Activated CD8-positive, alpha-beta memory T cell treated with anti-CD3 and anti-CD28 coated beads, Interleukin-2, amount 50 U/mL, for 1 hour (primary cell): ENCODE results near the gene USP44.
"Not testable (repeated sequence)": the region's sequence is repeated elsewhere in the genome, so short reads cannot be mapped to it uniquely, and the experiment has no call there.

Source experiments
- DNase-seq: peaks from one replicate; pipeline ENCODE4 v3.0.0-alpha.2; 2020; ENCODE audit errors: extremely low read depth

Gene USP44

DNA sequence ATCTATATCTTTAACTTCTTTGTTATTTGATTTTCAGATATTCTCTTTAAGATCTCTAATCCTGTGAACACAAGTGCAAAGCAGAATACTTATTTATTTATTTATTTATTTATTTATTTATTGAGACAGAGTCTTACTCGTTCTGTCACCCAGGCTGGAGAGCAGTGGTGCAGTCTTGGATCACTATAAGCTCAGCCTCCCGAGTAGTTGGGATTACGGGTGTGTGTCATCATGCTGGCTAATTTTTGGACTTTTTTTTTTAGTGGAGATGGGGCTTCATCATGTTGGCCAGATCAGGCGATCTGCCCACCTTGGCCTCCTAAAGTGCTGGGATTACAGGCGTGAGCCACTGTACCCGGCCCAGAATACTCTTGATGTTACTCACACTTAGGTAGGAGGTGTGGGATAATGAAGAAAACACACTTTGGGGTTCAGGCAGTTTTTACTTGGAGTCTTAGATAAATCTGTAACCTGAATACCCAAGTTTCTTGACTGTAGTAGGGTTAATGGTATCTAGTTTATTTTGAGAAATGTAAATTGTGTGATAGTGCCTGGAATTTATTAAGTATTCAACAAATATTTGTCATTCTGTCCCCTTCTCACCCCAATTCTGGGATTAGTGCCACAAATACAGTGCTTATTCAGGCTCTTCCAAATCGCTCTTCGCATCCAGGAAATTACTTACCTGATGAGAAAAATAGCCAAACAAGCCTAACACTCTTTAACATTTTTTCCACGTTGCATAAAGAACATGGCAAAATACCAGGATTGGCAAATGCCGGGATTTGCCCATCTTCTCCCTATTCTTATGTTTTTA lies 44.4 kb downstream of the USP44 start:
- no peak for DNase-seq

GRCh38 chr12:95505039-95505438 lies 46.2 kb downstream of the USP44 start:
- no peak for DNase-seq

DNA sequence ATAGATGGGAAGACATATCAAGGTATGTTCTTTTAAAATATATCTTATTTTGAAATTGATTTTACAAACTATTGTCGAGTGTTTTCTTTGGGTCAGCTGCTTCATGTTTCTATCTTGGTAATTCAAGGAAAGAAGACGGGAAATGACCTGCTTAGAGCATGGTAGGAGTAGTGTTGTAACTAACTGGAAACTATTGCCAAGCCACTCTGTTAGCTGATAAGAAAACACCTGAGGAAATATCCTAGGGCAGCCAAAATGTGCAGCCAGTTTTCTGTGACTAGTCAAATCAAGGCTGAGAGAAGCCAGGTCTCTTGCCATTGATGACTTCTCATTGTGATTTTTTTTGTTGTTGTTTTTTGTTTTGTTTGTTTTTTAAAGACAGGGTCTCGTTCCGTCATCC lies 47.1 kb downstream of the USP44 start:
- no peak for DNase-seq

- DNase-seq = no peak
Observed at GRCh38 chr12:95499772-95500171, 51.5 kb downstream of the USP44 start.

DNA sequence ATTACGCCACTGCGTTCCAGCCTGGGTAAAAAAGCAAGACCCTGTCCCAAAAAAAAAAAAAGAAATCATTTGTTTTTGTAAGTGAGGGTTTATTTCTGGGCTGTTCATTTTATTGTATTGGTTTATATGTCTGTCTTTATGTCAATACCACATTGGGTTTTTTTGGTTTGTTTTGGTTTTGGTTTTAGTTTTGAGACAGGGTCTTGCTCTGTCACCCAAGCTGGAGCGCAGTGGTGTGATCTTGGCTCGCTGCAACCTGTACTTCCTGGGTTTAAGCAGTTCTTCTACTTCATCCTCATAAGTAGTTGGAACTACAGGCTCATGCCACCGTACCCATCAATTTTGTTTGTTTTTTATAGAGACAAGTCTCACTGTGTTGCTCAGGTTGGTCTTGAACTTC lies 52.3 kb downstream of the USP44 start:
- no peak for DNase-seq

DNA sequence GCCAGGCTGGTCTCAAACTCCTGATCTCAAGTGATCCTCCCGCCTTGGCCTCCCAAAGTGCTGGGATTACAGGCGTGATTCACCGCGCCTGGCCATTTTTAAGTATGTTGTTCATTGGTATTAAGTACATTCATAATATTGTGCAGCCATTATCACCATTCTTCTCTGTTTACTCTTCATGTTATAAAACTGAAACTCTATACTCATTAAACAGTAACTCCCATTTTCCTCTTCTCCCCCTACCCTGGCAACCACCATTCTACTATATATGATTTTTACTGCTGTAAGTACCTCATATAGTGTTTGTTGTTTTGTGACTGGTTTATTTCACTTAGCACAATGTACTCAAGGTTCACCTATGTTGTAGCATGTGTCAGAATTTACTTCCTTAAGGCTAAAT lies 54.2 kb downstream of the USP44 start:
- no peak for DNase-seq

DNA sequence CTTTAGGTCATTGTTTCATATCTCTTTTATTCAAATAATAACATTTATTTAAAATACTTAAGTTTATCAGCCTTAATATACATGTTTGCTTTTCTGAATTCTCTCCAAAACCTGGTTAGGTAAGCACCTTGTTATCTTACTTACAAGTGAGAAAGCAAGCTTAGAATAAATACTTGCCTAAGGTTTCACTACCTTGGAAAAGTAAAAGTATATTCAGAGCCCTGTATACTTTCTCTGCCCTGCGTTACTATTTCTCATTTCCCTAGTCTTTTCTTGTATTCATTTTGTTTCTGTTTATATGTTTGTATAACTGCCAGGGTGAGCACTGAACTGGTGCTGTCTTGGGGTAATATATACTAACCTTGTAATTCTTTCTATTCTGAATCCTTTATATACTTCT lies 55.8 kb downstream of the USP44 start:
- no peak for DNase-seq

GRCh38 chr12:95494888-95495287 lies 56.4 kb downstream of the USP44 start:
- no peak for DNase-seq

- no peak for DNase-seq
Observed at GRCh38 chr12:95492462-95492861, 58.8 kb downstream of the USP44 start.

DNA sequence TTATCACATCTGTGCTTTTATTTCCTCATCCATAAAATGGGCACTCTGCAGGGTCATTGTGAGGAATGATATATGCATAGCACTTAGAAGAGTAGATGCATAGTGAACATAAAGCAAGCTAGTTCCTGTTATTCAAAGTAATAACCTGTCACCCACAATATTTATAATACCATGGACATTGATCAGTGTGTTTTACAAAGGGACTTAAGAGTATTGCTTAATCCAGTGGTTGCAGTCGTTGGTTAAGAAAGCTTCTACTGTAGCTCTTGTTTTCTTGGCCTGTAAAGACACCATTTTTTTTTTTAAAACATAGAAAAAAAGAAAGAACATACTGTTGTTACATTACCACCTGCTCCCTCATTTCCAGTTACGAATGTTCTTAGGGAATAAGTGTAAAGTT lies 64.3 kb downstream of the USP44 start:
- no peak for DNase-seq

GRCh38 chr12:95484524-95484923 lies 66.8 kb downstream of the USP44 start:
- DNase-seq = no peak

- not testable (repeated sequence) for DNase-seq
Observed at GRCh38 chr12:95482564-95482963, 68.7 kb downstream of the USP44 start.

- no peak for DNase-seq
Observed at GRCh38 chr12:95481888-95482287, 69.4 kb downstream of the USP44 start.

GRCh38 chr12:95481072-95481471 lies 70.2 kb downstream of the USP44 start:
- DNase-seq = no peak

GRCh38 chr12:95480230-95480629 lies 71.0 kb downstream of the USP44 start:
- no peak for DNase-seq

DNA sequence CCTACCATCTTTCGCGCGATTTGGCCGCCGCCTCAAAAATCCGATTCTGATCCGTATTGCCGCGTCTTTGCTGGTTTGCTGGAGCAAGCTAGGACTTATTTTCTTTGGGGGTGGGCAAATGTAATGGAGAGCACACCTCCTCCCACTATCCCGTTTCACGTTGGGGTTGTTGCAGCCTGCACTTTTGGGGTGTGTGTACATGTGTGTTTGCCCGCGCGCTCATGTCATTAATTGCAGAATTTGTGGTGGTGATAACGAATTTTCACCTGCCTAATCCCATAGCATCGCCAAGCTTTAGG lies 76.7 kb downstream of the USP44 start:
- DNase-seq = no peak

- DNase-seq = peak; percentile 71
Observed at GRCh38 chr12:95473884-95474659, 77.2 kb downstream of the USP44 start, which contains the start of gene METAP2. Gene METAP2 (plus strand): TSS chr12:95474152. CDS start chr12:95474180, 28 bp downstream.

GRCh38 chr12:95473231-95473883 lies 77.9 kb downstream of the USP44 start:
- no peak for DNase-seq

DNA sequence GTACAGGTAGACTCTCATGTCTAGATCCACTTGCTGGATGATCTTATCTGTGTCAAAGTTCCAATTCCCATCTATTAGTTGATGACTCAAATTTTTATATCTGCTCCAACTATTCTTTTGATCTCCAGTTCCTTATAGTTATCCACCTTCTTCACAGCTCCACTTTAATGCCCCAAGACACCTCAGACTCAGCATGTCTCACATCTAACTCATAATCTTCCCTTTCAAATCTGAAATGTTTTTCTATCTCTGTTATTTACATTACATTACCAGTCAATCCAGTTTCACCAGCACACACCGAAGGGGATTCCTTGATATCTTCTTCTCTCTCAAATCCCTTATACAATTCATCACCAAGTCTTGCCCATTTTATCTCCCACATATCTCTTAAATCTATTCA lies 81.0 kb downstream of the USP44 start:
- DNase-seq = no peak
